Sigmoid colon (tissue), 7 donors: Measurements from ENCODE around the gene UFD1. TPM values are rescaled to one million over a fixed set of nuclear protein-coding genes. Genes with fewer than 3 reads are reported as not detected.

ENCODE experiments used
- DNase-seq: peaks from one replicate; pipeline ENCODE4 v3.0.0-alpha.2; 2019
- H3K27ac ChIP-seq, 4 donors: fragments of 200-600 bp; sonication (generic); one replicate each; pipeline ENCODE4 v1.5.1; 2016 to 2019; ENCODE audit warnings: mild to moderate bottlenecking in 1 of 4
- H3K27me3 ChIP-seq, 3 donors: fragments of 200-600 bp; sonication (generic); one replicate each; pipeline ENCODE4 v1.5.1; 2019; ENCODE audit warnings: mild to moderate bottlenecking in 1 of 3
- H3K36me3 ChIP-seq, 4 donors: fragments of 200-600 bp; sonication (generic); one replicate each; pipeline ENCODE4 v1.5.1; 2016 to 2019
- H3K4me1 ChIP-seq, 4 donors: fragments of 200-600 bp; sonication (generic); one replicate each; pipeline ENCODE4 v1.5.1; 2017 to 2019
- H3K4me3 ChIP-seq, 4 donors: fragments of 200-600 bp; sonication (generic); one replicate each; pipeline ENCODE4 v1.5.1; 2017 to 2019; ENCODE audit warnings: mild to moderate bottlenecking in 2 of 4, moderate library complexity in 1 of 4
- H3K9me3 ChIP-seq, 4 donors: fragments of 200-600 bp in 3 of 4; sonication (generic) in 3 of 4; one replicate each; pipeline versions ENCODE4 v1.5.1 to v1.6.1; 2013 to 2019
- CTCF ChIP-seq, 4 experiments: fragments of 450-650 bp in 3 of 4; fragments of 200-600 bp in 1 of 4; IDR thresholded peaks; one replicate each; pipeline ENCODE4 v1.5.1; 2016 to 2019; ENCODE audit warnings: antibody characterized with exemption in 4 of 4, mild to moderate bottlenecking in 3 of 4, moderate library complexity in 2 of 4
- EP300 ChIP-seq, 4 donors: sonication (generic); formaldehyde crosslinking; IDR thresholded peaks; one replicate each; pipeline ENCODE4 v1.6.1; 2017; ENCODE audit warnings: antibody characterized with exemption in 4 of 4
- POLR2A ChIP-seq, 2 donors: fragments of 450-650 bp; IDR thresholded peaks; one replicate each; pipeline ENCODE4 v1.6.1; 2016; ENCODE audit warnings: antibody characterized with exemption in 2 of 2, mild to moderate bottlenecking in 2 of 2, moderate library complexity in 2 of 2
- POLR2AphosphoS5 ChIP-seq, 4 donors: sonication (generic); formaldehyde crosslinking; IDR thresholded peaks; one replicate each; pipeline ENCODE4 v1.6.1; 2017; ENCODE audit warnings: antibody characterized with exemption in 4 of 4
- whole genome bisulfite sequencing, 2 donors: extraction: QIAGEN DNeasy Blood & Tissue Kit; methylation state at CpG; one replicate each; pipeline ENCODE4 v1.1.7; 2013; 5-methylcytosine and 5-hydroxymethylcytosine counted together
- intact Hi-C: fragments of 100-400 bp; cut with DNase I; formaldehyde crosslinking; loops from one replicate; pipeline ENCODE4 v1.15.1; 2023
- polyA plus RNA-seq, 3 donors: library from polyadenylated mRNA; stranded (reverse); fragments of 200-250 nt; gene quantifications; one replicate each; pipeline ENCODE4 v1.2.3, GENCODE V29; 2013
- total RNA-seq, 4 donors: library from RNA; depleted of rRNA; stranded (reverse); fragments of >200 nt; gene quantifications; one replicate each; pipeline ENCODE4 v1.1.0, GENCODE V29; 2016
- donor health status: healthy with polysubstance abuse.
- donor health status: Bipolar disorder and iron deficiency.
- donor health status: healthy.

UFD1 gene
- total and polyA plus RNA-seq, 7 donors: 28.5 to 131 (median 45.7) TPM

GRCh38 chr22:19526076-19526701 lies 47.2 kb upstream of the UFD1 start:
- no peaks in the 10 kb centered on the region for H3K9me3 ChIP-seq
- intact Hi-C loops: no loop called here
- no peak overlapping the region for H3K4me3 ChIP-seq
- DNase-seq: no peak
- H3K36me3 ChIP-seq: no peaks in the 10 kb centered on the region
- H3K27me3 ChIP-seq: peaks cover 22 to 60% (median 46%) of the 10 kb centered on the region in 3 donors
- H3K4me1 ChIP-seq: peaks cover 0 to 19% (median 15%) of the 10 kb centered on the region in 4 donors
- TF ChIP-seq CTCF (IDR thresholded peaks at IDR 0.05): no peak
- no peak for TF ChIP-seq POLR2A (IDR thresholded peaks at IDR 0.05)
- H3K27ac ChIP-seq: peak overlapping the region in 1 of 4 donors; percentile 68
- WGBS, 2 donors: 90 to 95% methylated on average over 11 of the region's 11 CpGs

GRCh38 chr22:19525666-19526065 lies 46.7 kb upstream of the UFD1 start:
- Histone ChIP-seq H3K36me3 (no peaks in the 10 kb centered on the region), H3K9me3 (no peaks in the 10 kb centered on the region), H3K4me3 (no peak overlapping the region), H3K27me3 (peaks cover 22 to 60% (median 46%) of the 10 kb centered on the region in 3 donors), H3K4me1 (peaks cover 0 to 19% (median 15%) of the 10 kb centered on the region in 4 donors), H3K27ac (peak overlapping the region in 2 of 4 donors; percentile 39 to 68)
- intact Hi-C loops: no loop called here
- no peak for TF ChIP-seq POLR2A (IDR thresholded peaks at IDR 0.05)
- TF ChIP-seq CTCF (IDR thresholded peaks at IDR 0.05): no peak
- WGBS, 2 donors: 40 to 62% methylated on average over 3 of the region's 3 CpGs
- no peak for DNase-seq

- DNase-seq: no peak
- Histone ChIP-seq H3K36me3 (no peaks in the 10 kb centered on the region), H3K27ac (peak overlapping the region in 3 of 4 donors; percentile 31 to 68 (median 39)), H3K27me3 (peaks cover 22 to 60% (median 46%) of the 10 kb centered on the region in 3 donors), H3K4me1 (peaks cover 0 to 19% (median 15%) of the 10 kb centered on the region in 4 donors), H3K4me3 (peak overlapping the region in 3 of 4 donors; percentile 31 to 40 (median 35)), H3K9me3 (no peaks in the 10 kb centered on the region)
- intact Hi-C loops: no loop called here
- TF ChIP-seq POLR2AphosphoS5 (IDR thresholded peaks at IDR 0.05) (peak in 1 of 4 donors; percentile 20), EP300 (IDR thresholded peaks at IDR 0.05) (no peak)
- WGBS, 2 donors: 77 to 78% methylated on average over 15 of the region's 15 CpGs
Measured at GRCh38 chr22:19525116-19525660, 46.2 kb upstream of the UFD1 start.

- Histone ChIP-seq H3K36me3 (no peaks in the 10 kb centered on the region), H3K4me1 (peaks cover 0 to 19% (median 15%) of the 10 kb centered on the region in 4 donors), H3K27ac (peak within 1 kb of the TSS; percentile 31 to 68 (median 46)), H3K27me3 (peaks cover 22 to 60% (median 46%) of the 10 kb centered on the region in 3 donors), H3K4me3 (peak within 1 kb of the TSS; percentile 12 to 40 (median 33)), H3K9me3 (no peaks in the 10 kb centered on the region)
- intact Hi-C loops: no loop called here
- WGBS, 2 donors: 5 to 7% methylated on average over 69 of the region's 69 CpGs
- TF ChIP-seq POLR2AphosphoS5 (IDR thresholded peaks at IDR 0.05): peak in 3 of 4 donors; percentile 44 to 70 (median 65)
- TF ChIP-seq CTCF (IDR thresholded peaks at IDR 0.05): no peak
- no peak for DNase-seq
Measured at GRCh38 chr22:19524170-19525115, 45.5 kb upstream of the UFD1 start, which contains the start of gene CLDN5. Gene CLDN5, minus strand, starts transcription at chr22:19524410. Its CDS starts 155 bp downstream, at chr22:19524255.
